ENCODE results near the gene SLAIN2. TPM values are rescaled to one million over a fixed set of nuclear protein-coding genes. Genes with fewer than 3 reads are reported as not detected.
"Not testable (repeated sequence)": the region's sequence is repeated elsewhere in the genome, so short reads cannot be mapped to it uniquely, and the experiment has no call there.

The SLAIN2 gene
- total RNA-seq, 2 experiments from 2014 or later, result 55.3 to 61.6 TPM

GRCh38 chr4:48445704-48446103 is 104.4 kb downstream of the SLAIN2 start:
- Mint-ChIP-seq H3K27me3 (peaks cover 2% of the 10 kb centered on the region), H3K4me3 (no peak overlapping the region), H3K27ac (no peak overlapping the region), H3K9me3 (ENCODE audit: low read depth) (no peaks in the 10 kb centered on the region), H3K36me3 (no peaks in the 10 kb centered on the region), H3K4me1 (no peaks in the 10 kb centered on the region)
- CTCF ChIA-PET, result interaction anchor here (0.9 to 1.0 kb wide), 2 partner anchors 16 to 84 kb away, joined by 3 read pairs; no protein-coding TSS in a partner anchor
- DNase-seq (no peak), ATAC-seq (no peak)

GRCh38 chr4:48446642-48447041 is 105.3 kb downstream of the SLAIN2 start:
- CTCF ChIA-PET, result interaction anchor here (0.7 to 1.1 kb wide), 6 partner anchors 10 to 113 kb away, joined by 3 to 5 read pairs (median 3); no protein-coding TSS in a partner anchor
- H3K4me1 Mint-ChIP-seq, result no peaks in the 10 kb centered on the region
- no peak overlapping the region for H3K27ac Mint-ChIP-seq
- no peaks in the 10 kb centered on the region for H3K9me3 Mint-ChIP-seq (ENCODE audit: low read depth)
- DNase-seq (no peak), ATAC-seq (no peak)
- no peaks in the 10 kb centered on the region for H3K36me3 Mint-ChIP-seq
- H3K27me3 Mint-ChIP-seq, result peaks cover 5% of the 10 kb centered on the region
- H3K4me3 Mint-ChIP-seq, result no peak overlapping the region

- peaks cover 7% of the 10 kb centered on the region for H3K27me3 Mint-ChIP-seq
- no peaks in the 10 kb centered on the region for H3K4me1 Mint-ChIP-seq
- no peak overlapping the region for H3K4me3 Mint-ChIP-seq
- CTCF ChIA-PET, result no interaction called here
- ATAC-seq (no peak), DNase-seq (no peak)
- no peaks in the 10 kb centered on the region for H3K36me3 Mint-ChIP-seq
- H3K9me3 Mint-ChIP-seq (ENCODE audit: low read depth), result no peaks in the 10 kb centered on the region
- no peak overlapping the region for H3K27ac Mint-ChIP-seq
Measured at GRCh38 chr4:48449151-48449550, 107.8 kb downstream of the SLAIN2 start.

- H3K4me1 Mint-ChIP-seq, result no peaks in the 10 kb centered on the region
- peaks cover 7% of the 10 kb centered on the region for H3K27me3 Mint-ChIP-seq
- H3K9me3 Mint-ChIP-seq (ENCODE audit: low read depth), result no peaks in the 10 kb centered on the region
- DNase-seq (no peak), ATAC-seq (no peak)
- no peak overlapping the region for H3K4me3 Mint-ChIP-seq
- CTCF ChIA-PET, result no interaction called here
- H3K27ac Mint-ChIP-seq, result no peak overlapping the region
- no peaks in the 10 kb centered on the region for H3K36me3 Mint-ChIP-seq
Measured at GRCh38 chr4:48450740-48451139, 109.4 kb downstream of the SLAIN2 start.

GRCh38 chr4:48451656-48452055 is 110.3 kb downstream of the SLAIN2 start:
- H3K27me3 Mint-ChIP-seq; H3K4me1 Mint-ChIP-seq; H3K9me3 Mint-ChIP-seq (ENCODE audit: low read depth); H3K4me3 Mint-ChIP-seq; ATAC-seq; H3K36me3 Mint-ChIP-seq; H3K27ac Mint-ChIP-seq; DNase-seq; CTCF ChIA-PET: not testable (repeated sequence)

- CTCF ChIA-PET, result no interaction called here
- Mint-ChIP-seq H3K27ac (no peak overlapping the region), H3K4me1 (no peaks in the 10 kb centered on the region), H3K4me3 (no peak overlapping the region), H3K27me3 (peaks cover 16% of the 10 kb centered on the region), H3K36me3 (no peaks in the 10 kb centered on the region), H3K9me3 (ENCODE audit: low read depth) (no peaks in the 10 kb centered on the region)
- ATAC-seq (no peak), DNase-seq (no peak)
Measured at GRCh38 chr4:48454591-48454990, 113.3 kb downstream of the SLAIN2 start.

GRCh38 chr4:48461000-48461399 is 119.7 kb downstream of the SLAIN2 start:
- ATAC-seq (no peak), DNase-seq (no peak)
- H3K4me3 Mint-ChIP-seq, result no peak overlapping the region
- no peak overlapping the region for H3K27ac Mint-ChIP-seq
- H3K4me1 Mint-ChIP-seq, result no peaks in the 10 kb centered on the region
- H3K9me3 Mint-ChIP-seq (ENCODE audit: low read depth), result no peaks in the 10 kb centered on the region
- CTCF ChIA-PET, result no interaction called here
- H3K27me3 Mint-ChIP-seq, result peaks cover 17% of the 10 kb centered on the region
- no peaks in the 10 kb centered on the region for H3K36me3 Mint-ChIP-seq

GRCh38 chr4:48462363-48462762 is 121.0 kb downstream of the SLAIN2 start:
- DNase-seq (no peak), ATAC-seq (no peak)
- Mint-ChIP-seq H3K36me3 (no peaks in the 10 kb centered on the region), H3K4me1 (no peaks in the 10 kb centered on the region), H3K9me3 (ENCODE audit: low read depth) (no peaks in the 10 kb centered on the region), H3K4me3 (no peak overlapping the region), H3K27me3 (peaks cover 15% of the 10 kb centered on the region), H3K27ac (no peak overlapping the region)
- CTCF ChIA-PET, result no interaction called here

- H3K4me1 Mint-ChIP-seq, result no peaks in the 10 kb centered on the region
- no peaks in the 10 kb centered on the region for H3K36me3 Mint-ChIP-seq
- DNase-seq, result no peak
- ATAC-seq, result no peak
- H3K27me3 Mint-ChIP-seq, result peaks cover 23% of the 10 kb centered on the region
- no peaks in the 10 kb centered on the region for H3K9me3 Mint-ChIP-seq (ENCODE audit: low read depth)
- no peak overlapping the region for H3K27ac Mint-ChIP-seq
- no peak overlapping the region for H3K4me3 Mint-ChIP-seq
- CTCF ChIA-PET, result interaction anchor here (1.1 kb wide), 1 partner anchor 56 kb away, joined by 4 read pairs; no protein-coding TSS in a partner anchor
Measured at GRCh38 chr4:48467442-48467841, 126.1 kb downstream of the SLAIN2 start.

- Mint-ChIP-seq H3K27ac (no peak overlapping the region), H3K4me1 (no peaks in the 10 kb centered on the region)
Measured at GRCh38 chr4:48467891-48468290, 126.6 kb downstream of the SLAIN2 start.

GRCh38 chr4:48470137-48470536 is 128.8 kb downstream of the SLAIN2 start:
- Mint-ChIP-seq H3K27me3 (peaks cover 18% of the 10 kb centered on the region), H3K27ac (no peak overlapping the region), H3K36me3 (no peaks in the 10 kb centered on the region), H3K4me1 (no peaks in the 10 kb centered on the region), H3K9me3 (ENCODE audit: low read depth) (no peaks in the 10 kb centered on the region), H3K4me3 (no peak overlapping the region)
- ATAC-seq, result no peak
- CTCF ChIA-PET, result no interaction called here
- no peak for DNase-seq

More at GRCh38 chr4:48467891-48468290, 126.6 kb downstream of the SLAIN2 start:
- no peaks in the 10 kb centered on the region for H3K36me3 Mint-ChIP-seq
- peaks cover 23% of the 10 kb centered on the region for H3K27me3 Mint-ChIP-seq
- no peak for ATAC-seq
- CTCF ChIA-PET, result interaction anchor here (1.1 kb wide), 1 partner anchor 56 kb away, joined by 4 read pairs; no protein-coding TSS in a partner anchor
- no peak overlapping the region for H3K4me3 Mint-ChIP-seq
- no peak for DNase-seq
- H3K9me3 Mint-ChIP-seq (ENCODE audit: low read depth), result no peaks in the 10 kb centered on the region

- Mint-ChIP-seq H3K9me3 (ENCODE audit: low read depth) (no peaks in the 10 kb centered on the region), H3K4me3 (no peak overlapping the region), H3K27ac (no peak overlapping the region), H3K36me3 (no peaks in the 10 kb centered on the region), H3K27me3 (peaks cover 20% of the 10 kb centered on the region), H3K4me1 (no peaks in the 10 kb centered on the region)
- ATAC-seq (no peak), DNase-seq (no peak)
- CTCF ChIA-PET, result no interaction called here
Measured at GRCh38 chr4:48470570-48470969, 129.2 kb downstream of the SLAIN2 start.

- Mint-ChIP-seq H3K27ac (no peak overlapping the region), H3K4me1 (no peaks in the 10 kb centered on the region), H3K9me3 (ENCODE audit: low read depth) (no peaks in the 10 kb centered on the region), H3K36me3 (no peaks in the 10 kb centered on the region), H3K27me3 (peaks cover 23% of the 10 kb centered on the region), H3K4me3 (no peak overlapping the region)
- ATAC-seq (no peak), DNase-seq (no peak)
- CTCF ChIA-PET, result no interaction called here
Measured at GRCh38 chr4:48472794-48473193, 131.5 kb downstream of the SLAIN2 start.

- CTCF ChIA-PET, result no interaction called here
- no peak for ATAC-seq
- Mint-ChIP-seq H3K4me1 (no peaks in the 10 kb centered on the region), H3K36me3 (no peaks in the 10 kb centered on the region), H3K27me3 (peaks cover 14% of the 10 kb centered on the region), H3K4me3 (no peak overlapping the region), H3K9me3 (ENCODE audit: low read depth) (no peaks in the 10 kb centered on the region), H3K27ac (no peak overlapping the region)
- DNase-seq, result no peak
Measured at GRCh38 chr4:48475770-48476169, 134.4 kb downstream of the SLAIN2 start.

All from activated CD8-positive, alpha-beta memory T cell treated with anti-CD3 and anti-CD28 coated beads, Interleukin-2, amount 10 ng/mL, durations not matched to agents 7 days and 5 days (primary cell).